LHCN-M2 (cell line): ENCODE measurements around the gene TSPO2. TPM values are rescaled to one million over a fixed set of nuclear protein-coding genes. Genes with fewer than 3 reads are reported as not detected.
A peak's percentile ranks its signal among the peaks of the same experiment; 100 is the strongest.

Experiments
- DNase-seq: peaks from one replicate; pipeline ENCODE4 v3.0.0-alpha.2; 2012; ENCODE audit warnings: low read depth
- total RNA-seq: library from RNA; depleted of rRNA; stranded (reverse); fragments of >200 nt; gene quantifications from 2 replicates; pipeline ENCODE4 v1.2.3, GENCODE V29; 2014; rRNA removed

Gene TSPO2
- total RNA-seq, 1 experiment from 2014 or later = not detected

- peak; percentile 7 for DNase-seq
Measured at GRCh38 chr6:41074692-41075436, 32.6 kb downstream of the TSPO2 start.

GRCh38 chr6:41075651-41076626 is 33.7 kb downstream of the TSPO2 start:
- DNase-seq = no peak

GRCh38 chr6:41077536-41077935 is 35.3 kb downstream of the TSPO2 start:
- no peak for DNase-seq

- DNase-seq = no peak
Measured at GRCh38 chr6:41078101-41078500, 35.8 kb downstream of the TSPO2 start.

- no peak for DNase-seq
Measured at GRCh38 chr6:41079080-41079479, 36.8 kb downstream of the TSPO2 start.

GRCh38 chr6:41080621-41081020 is 38.4 kb downstream of the TSPO2 start:
- DNase-seq = no peak

GRCh38 chr6:41083072-41083471 is 40.8 kb downstream of the TSPO2 start:
- no peak for DNase-seq

- no peak for DNase-seq
Measured at GRCh38 chr6:41085182-41085581, 42.9 kb downstream of the TSPO2 start.

GRCh38 chr6:41088451-41088850 is 46.2 kb downstream of the TSPO2 start:
- no peak for DNase-seq

- DNase-seq = no peak
Measured at GRCh38 chr6:41090841-41091761, 48.8 kb downstream of the TSPO2 start.

GRCh38 chr6:41092421-41093140 is 50.3 kb downstream of the TSPO2 start:
- DNase-seq = peak; percentile 23

- DNase-seq = no peak
Measured at GRCh38 chr6:41093729-41094128, 51.5 kb downstream of the TSPO2 start.

Other genes with a start within 250 kb of the TSPO2 start
- gene UNC5CL, start 3.2 kb upstream of the TSPO2 start, total RNA-seq = under 0.01 TPM in 1 of 2 replicates, not detected in the other
- 0.63 TPM in 1 of 2 replicates, not detected in the other for gene APOBEC2, start 10.7 kb downstream of the TSPO2 start, total RNA-seq
- gene OARD1, start 29.9 kb downstream of the TSPO2 start, total RNA-seq = 10.3 and 12.8 TPM in 2 replicates
- 15.8 and 18.8 TPM in 2 replicates for gene NFYA, start 30.5 kb downstream of the TSPO2 start, total RNA-seq
- gene TREML1, start 111.9 kb downstream of the TSPO2 start, total RNA-seq = not detected in 2 replicates
- gene TREM2, start 120.6 kb downstream of the TSPO2 start, total RNA-seq = not detected in 2 replicates
- not detected in 2 replicates for gene TREML2, start 158.7 kb downstream of the TSPO2 start, total RNA-seq
- not detected in 2 replicates for gene TREML4, start 185.9 kb downstream of the TSPO2 start, total RNA-seq
- gene TREM1, start 244.2 kb downstream of the TSPO2 start, total RNA-seq = 0.32 and 0.52 TPM in 2 replicates